CD4-positive, CD25-positive, alpha-beta regulatory T cell (primary cell): ENCODE measurements around the gene CCR7. TPM values are rescaled to one million over a fixed set of nuclear protein-coding genes. Genes with fewer than 3 reads are reported as not detected.

ENCODE experiments used
- ATAC-seq, 2 donors: fragments of 150-1000 bp; cut with Tn5 transposase; one replicate each; pipeline ENCODE4 v1.10.0; 2021; ENCODE audit warnings: low read depth in 2 of 2, moderate number of reproducible peaks in 2 of 2, moderate library complexity in 1 of 2
- DNase-seq, 3 donors: peaks; one replicate each; pipeline versions ENCODE4 v3.0.0 to v3.0.0-alpha.2; 2012 to 2022; ENCODE audit warnings: mixed read lengths in 1 of 3
- H3K27ac ChIP-seq: one replicate; pipeline ENCODE4 v1.7.0; 2013; ENCODE audit warnings: mild to moderate bottlenecking, low read length; ENCODE audit not compliant: insufficient read depth, poor library complexity, severe bottlenecking
- H3K27me3 ChIP-seq: one replicate; pipeline ENCODE4 v1.7.0; 2013; ENCODE audit warnings: low read length; ENCODE audit not compliant: control insufficient read depth, insufficient read depth
- H3K36me3 ChIP-seq: one replicate; pipeline ENCODE4 v1.7.0; 2013; ENCODE audit warnings: mild to moderate bottlenecking, low read length, moderate library complexity; ENCODE audit not compliant: control insufficient read depth, insufficient read depth
- H3K4me1 ChIP-seq: 2 replicates; pipeline ENCODE4 v1.7.0; 2013; ENCODE audit warnings: mild to moderate bottlenecking, low read length; ENCODE audit not compliant: insufficient read depth, control insufficient read depth, poor library complexity, severe bottlenecking
- H3K4me3 ChIP-seq: one replicate; pipeline ENCODE4 v1.7.0; 2013; ENCODE audit warnings: low read depth, mild to moderate bottlenecking, low read length, moderate library complexity
- H3K9me3 ChIP-seq, 2 experiments: 1 replicate in 1 of 2; 2 replicates in 1 of 2; pipeline ENCODE4 v1.7.0; 2013; ENCODE audit warnings: low read length in 2 of 2, mild to moderate bottlenecking in 1 of 2, moderate library complexity in 1 of 2; ENCODE audit not compliant: control insufficient read depth in 2 of 2
- H3K27ac Mint-ChIP-seq, 3 donors: one replicate each; pipeline ENCODE4 v1.8.0; 2020 to 2022; ENCODE audit warnings: mild to moderate bottlenecking in 3 of 3, mixed read lengths in 3 of 3, moderate library complexity in 2 of 3
- H3K27me3 Mint-ChIP-seq: one replicate; pipeline ENCODE4 v1.8.0; 2022; ENCODE audit warnings: mild to moderate bottlenecking, mixed read lengths
- H3K36me3 Mint-ChIP-seq: one replicate; pipeline ENCODE4 v1.8.0; 2020; ENCODE audit warnings: mixed read lengths
- H3K4me1 Mint-ChIP-seq, 4 donors: one replicate each; pipeline ENCODE4 v1.8.0; 2020 to 2022; ENCODE audit warnings: mixed read lengths in 4 of 4, mild to moderate bottlenecking in 1 of 4
- H3K4me3 Mint-ChIP-seq, 4 donors: one replicate each; pipeline ENCODE4 v1.8.0; 2020 to 2022; ENCODE audit warnings: mild to moderate bottlenecking in 4 of 4, mixed read lengths in 4 of 4, moderate library complexity in 3 of 4
- H3K9me3 Mint-ChIP-seq, 7 donors: one replicate each; pipeline ENCODE4 v1.8.0; 2020 to 2022; ENCODE audit warnings: mixed read lengths in 7 of 7, mild to moderate bottlenecking in 3 of 7, moderate library complexity in 2 of 7
- polyA plus RNA-seq, 4 donors: library from polyadenylated mRNA; unstranded; fragments of 300-500 nt; fragmentation: Illumina TruSeq; gene quantifications; one replicate each; pipeline ENCODE4 v1.2.3, GENCODE V29; 2021
- total RNA-seq: library from RNA; stranded (reverse); gene quantifications from one replicate; pipeline ENCODE4 v1.2.3, GENCODE V29; 2022

The CCR7 gene
- total and polyA plus RNA-seq, 5 donors from 2014 or later, result 192 to 828 (median 530) TPM

DNA sequence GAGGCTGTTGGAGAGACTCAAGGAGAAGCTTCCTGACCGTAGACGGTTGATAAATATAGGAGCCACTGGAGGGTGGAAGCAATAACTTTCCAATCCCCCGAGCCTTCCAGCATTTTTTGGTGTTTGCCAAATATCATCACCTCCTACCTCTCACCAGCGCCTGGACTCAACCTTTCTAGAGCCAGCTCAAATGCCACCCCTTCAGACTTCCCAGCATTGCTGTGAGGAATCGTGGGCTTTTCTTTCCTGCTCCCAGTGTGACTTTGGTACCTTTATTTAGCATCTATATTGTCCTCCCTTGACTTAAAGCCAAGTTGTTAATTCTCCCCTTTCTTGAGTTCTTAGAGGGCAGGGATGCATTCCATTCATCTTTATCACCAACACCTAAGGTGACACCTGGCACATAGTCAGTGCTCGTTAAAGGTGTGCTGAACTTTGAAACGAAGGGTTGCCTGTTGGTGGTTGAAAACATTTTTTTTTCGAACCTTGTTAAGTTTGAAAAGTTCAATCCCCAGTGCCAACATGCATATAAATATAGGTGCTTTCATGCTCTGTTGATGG is 35.3 kb upstream of the CCR7 start:
- Mint-ChIP-seq H3K9me3 (peaks cover 0 to 3% (median 0%) of the 10 kb centered on the region in 7 donors), H3K4me1 (peaks cover 36 to 100% (median 79%) of the 10 kb centered on the region in 4 donors), H3K4me3 (peak overlapping the region in 3 of 4 donors; percentile 42 to 64 (median 45)), H3K27ac (peak overlapping the region; percentile 98 to 100 (median 99)), H3K36me3 (peaks cover 4% of the 10 kb centered on the region), H3K27me3 (peaks cover 4% of the 10 kb centered on the region)
- Histone ChIP-seq H3K4me3 (peak overlapping the region; percentile 43), H3K27ac (peak overlapping the region; percentile 98), H3K27me3 (no peaks in the 10 kb centered on the region), H3K9me3 (no peaks in the 10 kb centered on the region), H3K4me1 (peaks cover 100% of the 10 kb centered on the region), H3K36me3 (no peaks in the 10 kb centered on the region)
- ATAC-seq (no peak), DNase-seq (no peak)

- Mint-ChIP-seq H3K27me3 (peaks cover 4% of the 10 kb centered on the region), H3K4me1 (peaks cover 29 to 100% (median 73%) of the 10 kb centered on the region in 4 donors), H3K36me3 (peaks cover 4% of the 10 kb centered on the region), H3K4me3 (peak overlapping the region; percentile 70 to 86 (median 75)), H3K9me3 (peaks cover 0 to 3% (median 0%) of the 10 kb centered on the region in 7 donors), H3K27ac (peak overlapping the region; percentile 98 to 100 (median 99))
- peaks cover 89% of the 10 kb centered on the region for H3K4me1 ChIP-seq
- no peaks in the 10 kb centered on the region for H3K27me3 ChIP-seq
- DNase-seq (no peak), ATAC-seq (no peak)
- no peaks in the 10 kb centered on the region for H3K9me3 ChIP-seq
- peak overlapping the region; percentile 69 for H3K4me3 ChIP-seq
- peak overlapping the region; percentile 98 for H3K27ac ChIP-seq
- H3K36me3 ChIP-seq, result no peaks in the 10 kb centered on the region
These were observed 34.1 kb upstream of the CCR7 start for GRCh38 chr17:40599468-40599763.

DNA sequence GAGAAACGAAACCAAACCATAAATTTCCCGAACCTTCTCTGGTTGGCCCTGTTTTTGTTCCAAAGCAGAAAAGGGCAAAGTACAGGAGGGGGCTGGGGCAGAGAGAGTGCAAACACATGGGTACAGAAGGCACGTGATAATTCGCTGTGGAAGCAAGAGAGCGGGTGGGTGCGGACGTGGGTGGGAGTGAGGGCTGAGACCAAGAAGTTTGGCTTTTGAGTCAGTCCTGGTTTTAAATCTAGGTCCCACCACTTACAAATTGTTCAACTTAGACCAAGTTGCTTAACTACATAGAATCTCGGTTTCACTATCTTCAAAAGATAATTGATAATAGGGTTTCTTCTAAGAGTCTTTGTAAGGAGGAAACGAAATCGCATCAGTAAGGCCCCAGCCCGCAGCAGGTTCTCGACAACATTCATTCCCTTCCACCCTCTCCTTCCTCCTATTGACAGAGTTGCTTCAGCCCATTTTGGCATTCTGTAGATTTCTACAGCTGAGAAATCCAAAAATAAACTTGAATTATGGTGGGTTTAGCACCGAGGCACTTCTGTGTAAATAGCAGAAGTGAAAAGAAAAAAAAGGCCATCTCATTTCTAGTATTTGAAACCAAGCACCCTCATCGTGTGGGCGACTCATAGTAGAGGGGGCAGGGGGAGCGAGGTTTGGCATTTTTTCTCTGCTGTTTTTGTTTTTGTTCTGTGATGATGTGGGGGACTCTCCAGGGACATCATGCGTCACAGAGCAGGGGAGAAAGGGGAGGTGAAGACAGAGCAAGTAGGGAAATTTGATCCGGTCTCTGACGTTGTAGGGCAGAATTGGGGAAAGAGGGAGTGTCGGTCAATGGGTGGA is 33.6 kb upstream of the CCR7 start:
- Mint-ChIP-seq H3K4me1 (peaks cover 29 to 100% (median 71%) of the 10 kb centered on the region in 4 donors), H3K36me3 (peaks cover 4% of the 10 kb centered on the region), H3K4me3 (peak overlapping the region; percentile 70 to 86 (median 75)), H3K9me3 (peaks cover 0 to 3% (median 0%) of the 10 kb centered on the region in 7 donors), H3K27ac (peak overlapping the region; percentile 98 to 100 (median 99)), H3K27me3 (peaks cover 4% of the 10 kb centered on the region)
- Histone ChIP-seq H3K36me3 (no peaks in the 10 kb centered on the region), H3K4me3 (peak overlapping the region; percentile 69), H3K9me3 (no peaks in the 10 kb centered on the region), H3K27ac (peak overlapping the region; percentile 98), H3K4me1 (peaks cover 83% of the 10 kb centered on the region), H3K27me3 (no peaks in the 10 kb centered on the region)
- DNase-seq (peak; percentile 80 to 84 (median 82)), ATAC-seq (peak; percentile 40 to 50)

GRCh38 chr17:40598301-40598618 is 33.0 kb upstream of the CCR7 start:
- Mint-ChIP-seq H3K27ac (peak overlapping the region; percentile 98 to 100 (median 99)), H3K27me3 (peaks cover 4% of the 10 kb centered on the region), H3K9me3 (peaks cover 0 to 3% (median 0%) of the 10 kb centered on the region in 7 donors), H3K36me3 (peaks cover 4% of the 10 kb centered on the region), H3K4me1 (peaks cover 29 to 95% (median 70%) of the 10 kb centered on the region in 4 donors), H3K4me3 (peak overlapping the region; percentile 70 to 86 (median 75))
- no peaks in the 10 kb centered on the region for H3K27me3 ChIP-seq
- peaks cover 77% of the 10 kb centered on the region for H3K4me1 ChIP-seq
- H3K9me3 ChIP-seq, result no peaks in the 10 kb centered on the region
- no peaks in the 10 kb centered on the region for H3K36me3 ChIP-seq
- DNase-seq (no peak), ATAC-seq (no peak)
- H3K27ac ChIP-seq, result peak overlapping the region; percentile 98
- H3K4me3 ChIP-seq, result peak overlapping the region; percentile 69

GRCh38 chr17:40597556-40598300 is 32.5 kb upstream of the CCR7 start:
- no peak for ATAC-seq
- peak overlapping the region; percentile 98 for H3K27ac ChIP-seq
- peak in 1 of 3 donors; percentile 47 for DNase-seq
- peak overlapping the region; percentile 70 to 86 (median 75) for H3K4me3 Mint-ChIP-seq
- H3K9me3 Mint-ChIP-seq, result peaks cover 0 to 1% (median 0%) of the 10 kb centered on the region in 7 donors
- H3K27me3 Mint-ChIP-seq, result peaks cover 4% of the 10 kb centered on the region
- H3K36me3 ChIP-seq, result no peaks in the 10 kb centered on the region
- H3K27ac Mint-ChIP-seq, result peak overlapping the region; percentile 98 to 100 (median 99)
- H3K4me3 ChIP-seq, result peak overlapping the region; percentile 69
- peaks cover 72% of the 10 kb centered on the region for H3K4me1 ChIP-seq
- H3K27me3 ChIP-seq, result no peaks in the 10 kb centered on the region
- H3K36me3 Mint-ChIP-seq, result peaks cover 4% of the 10 kb centered on the region
- H3K4me1 Mint-ChIP-seq, result peaks cover 26 to 90% (median 66%) of the 10 kb centered on the region in 4 donors
- no peaks in the 10 kb centered on the region for H3K9me3 ChIP-seq

GRCh38 chr17:40597156-40597555 is 31.9 kb upstream of the CCR7 start:
- Histone ChIP-seq H3K4me1 (peaks cover 66% of the 10 kb centered on the region), H3K27me3 (no peaks in the 10 kb centered on the region), H3K9me3 (no peaks in the 10 kb centered on the region), H3K27ac (peak overlapping the region; percentile 98), H3K4me3 (peak overlapping the region; percentile 69), H3K36me3 (no peaks in the 10 kb centered on the region)
- Mint-ChIP-seq H3K4me3 (peak overlapping the region; percentile 72 to 86 (median 76)), H3K9me3 (peaks cover 0 to 1% (median 0%) of the 10 kb centered on the region in 7 donors), H3K27me3 (peaks cover 4% of the 10 kb centered on the region), H3K4me1 (peaks cover 23 to 84% (median 62%) of the 10 kb centered on the region in 4 donors), H3K27ac (peak overlapping the region; percentile 98 to 100 (median 99)), H3K36me3 (peaks cover 4% of the 10 kb centered on the region)
- no peak for ATAC-seq
- no peak for DNase-seq

DNA sequence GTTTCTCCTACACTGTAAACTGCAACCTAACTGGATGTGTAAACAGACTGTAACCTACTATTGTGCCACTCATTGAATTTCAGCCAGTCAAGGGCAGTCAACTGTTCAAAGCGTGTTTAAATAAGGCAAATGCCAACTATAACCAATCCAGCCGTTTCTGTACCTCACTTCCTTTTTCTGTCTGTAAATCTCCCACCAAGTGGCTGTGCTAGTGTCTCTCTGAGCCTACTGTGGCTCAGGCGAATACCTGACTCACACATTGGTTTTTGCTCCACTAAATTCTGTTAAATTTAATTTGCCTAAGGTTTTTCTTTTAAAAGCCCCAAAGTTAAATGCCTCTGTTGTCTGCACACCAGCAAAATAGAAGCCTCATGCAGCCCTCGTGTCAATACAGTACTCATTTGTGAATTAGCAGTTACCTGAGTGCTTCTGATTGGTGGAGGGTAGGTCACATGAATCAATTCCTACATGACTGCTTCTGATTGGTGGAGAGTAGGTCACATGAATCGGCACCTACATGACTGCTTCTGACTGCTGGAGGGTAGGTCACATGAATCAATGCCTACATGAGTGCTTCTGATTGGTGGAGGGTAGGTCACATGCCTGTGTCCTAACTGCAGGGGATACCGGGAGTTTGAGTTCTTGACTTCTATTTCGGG is 31.1 kb upstream of the CCR7 start:
- peak in 2 of 3 donors; percentile 33 to 77 for DNase-seq
- peak overlapping the region; percentile 98 for H3K27ac ChIP-seq
- H3K9me3 Mint-ChIP-seq, result peaks cover 0 to 1% (median 0%) of the 10 kb centered on the region in 7 donors

More for the DNA sequence above, 31.1 kb upstream of the CCR7 start:
- Histone ChIP-seq H3K36me3 (no peaks in the 10 kb centered on the region), H3K9me3 (no peaks in the 10 kb centered on the region), H3K4me1 (peaks cover 59% of the 10 kb centered on the region), H3K4me3 (peak overlapping the region; percentile 24), H3K27me3 (no peaks in the 10 kb centered on the region)
- Mint-ChIP-seq H3K27ac (peak overlapping the region; percentile 98 to 100 (median 99)), H3K27me3 (peaks cover 4% of the 10 kb centered on the region), H3K4me1 (peaks cover 23 to 76% (median 58%) of the 10 kb centered on the region in 4 donors), H3K4me3 (peak overlapping the region; percentile 61 to 77 (median 70)), H3K36me3 (peaks cover 4% of the 10 kb centered on the region)
- peak; percentile 55 to 60 for ATAC-seq
